PC-3 (cell line): ENCODE results near the gene PCGF2. TPM values are rescaled to one million over a fixed set of nuclear protein-coding genes. Genes with fewer than 3 reads are reported as not detected.

Experiments used
- ATAC-seq: fragments of 200-7000 bp; cut with Tn5 transposase; 2 replicates; pipeline ENCODE4 v1.9.1; 2020; ENCODE audit warnings: mild to moderate bottlenecking, moderate library complexity
- BruUV-seq: library from RNA; stranded (reverse); fragments of 400-500 nt; replicated peaks from 2 replicates; lab custom pipeline; 2021; lab: Mats Ljungman, UMichigan
- CTCF ChIA-PET: fragments of 300-600 bp; sonication (Branson Sonifier 250); formaldehyde crosslinking; loops from one replicate; lab custom pipeline; 2022; ENCODE audit warnings: antibody characterized with exemption; lab: Charles Lee
- POLR2A ChIA-PET: fragments of 300-600 bp; sonication (Branson Sonifier 250); formaldehyde crosslinking; loops from one replicate; lab custom pipeline; 2022; ENCODE audit warnings: antibody characterized with exemption; ENCODE audit not compliant: unreplicated experiment; lab: Charles Lee
- DNase-seq: peaks from one replicate; pipeline ENCODE4 v3.0.0-alpha.2; 2015
- H2AFZ ChIP-seq: fragments of 300-600 bp; sonication (generic); 2 replicates; pipeline ENCODE4 v1.6.0; 2016; ENCODE audit warnings: antibody characterized with exemption, low read length
- H3F3A ChIP-seq: fragments of 300-600 bp; sonication (generic); one replicate; pipeline ENCODE4 v1.6.0; 2017; ENCODE audit warnings: antibody characterized with exemption, low read length, control low read depth, mild to moderate bottlenecking; ENCODE audit not compliant: unreplicated experiment
- H3K27ac ChIP-seq: fragments of 300-600 bp; sonication (generic); 2 replicates; pipeline ENCODE4 v1.5.1; 2016; ENCODE audit warnings: mild to moderate bottlenecking, low read length
- H3K27me3 ChIP-seq: fragments of 300-600 bp; sonication (generic); 2 replicates; pipeline ENCODE4 v1.6.1; 2016; ENCODE audit warnings: low read length, mixed read lengths
- H3K36me3 ChIP-seq: fragments of 300-600 bp; sonication (generic); 2 replicates; pipeline ENCODE4 v1.6.1; 2016; ENCODE audit warnings: low read depth, mixed run types, low read length, mixed read lengths
- H3K4me1 ChIP-seq: fragments of 300-600 bp; sonication (generic); 2 replicates; pipeline ENCODE4 v1.5.1; 2016; ENCODE audit warnings: low read length; ENCODE audit not compliant: insufficient read depth
- H3K4me2 ChIP-seq: fragments of 300-600 bp; sonication (generic); 2 replicates; pipeline ENCODE4 v1.6.0; 2016; ENCODE audit warnings: low read length
- H3K4me3 ChIP-seq: fragments of 300-600 bp; sonication (generic); 2 replicates; pipeline ENCODE4 v1.5.1; 2016; ENCODE audit warnings: mild to moderate bottlenecking, low read length, mixed read lengths
- H3K79me2 ChIP-seq: fragments of 300-600 bp; sonication (generic); 2 replicates; pipeline ENCODE4 v1.6.1; 2017; ENCODE audit warnings: low read length, mixed read lengths
- H3K9ac ChIP-seq: fragments of 300-600 bp; sonication (generic); 2 replicates; pipeline ENCODE4 v1.6.0; 2016; ENCODE audit warnings: mild to moderate bottlenecking, low read length
- H3K9me2 ChIP-seq: fragments of 300-600 bp; sonication (generic); replicated peaks from 2 replicates; pipeline ENCODE4 v1.6.1; 2016; ENCODE audit warnings: mixed run types, low read length, mixed read lengths
- H3K9me3 ChIP-seq: fragments of 300-600 bp; sonication (generic); 2 replicates; pipeline ENCODE4 v1.6.1; 2016; ENCODE audit warnings: low read length, mixed read lengths
- H4K20me1 ChIP-seq: fragments of 300-600 bp; sonication (generic); 2 replicates; pipeline ENCODE4 v1.6.1; 2016; ENCODE audit warnings: low read length, mixed read lengths
- EZH2 ChIP-seq: fragments of 300-600 bp; sonication (generic); IDR thresholded peaks from one replicate; pipeline ENCODE4 v1.6.1; 2017; ENCODE audit warnings: antibody characterized with exemption, mild to moderate bottlenecking, low read length; ENCODE audit not compliant: unreplicated experiment
- EZH2phosphoT487 ChIP-seq: fragments of 300-600 bp; sonication (generic); IDR thresholded peaks from 2 replicates; pipeline ENCODE4 v1.6.1; 2018; ENCODE audit warnings: mild to moderate bottlenecking, antibody characterized with exemption, low read length, borderline replicate concordance
- intact Hi-C: fragments of 100-400 bp; cut with micrococcal nuclease; formaldehyde crosslinking; loops from 2 replicates; pipeline ENCODE4 v1.9.0; 2023
- total RNA-seq: library from RNA; depleted of rRNA; stranded (reverse); fragments of >200 nt; gene quantifications from 2 replicates; pipeline ENCODE4 v1.2.3, GENCODE V29; 2014
- TF ChIP-seq, protein P1 (sequence below): fragments of 300-600 bp; sonication (generic); conservative IDR thresholded peaks from 2 replicates; pipeline ENCODE4 v1.5.1; 2017; ENCODE audit warnings: antibody characterized with exemption, low read depth, mild to moderate bottlenecking, low read length

PCGF2 gene
- total RNA-seq, 1 experiment from 2014 or later, result 14.1 TPM

DNA sequence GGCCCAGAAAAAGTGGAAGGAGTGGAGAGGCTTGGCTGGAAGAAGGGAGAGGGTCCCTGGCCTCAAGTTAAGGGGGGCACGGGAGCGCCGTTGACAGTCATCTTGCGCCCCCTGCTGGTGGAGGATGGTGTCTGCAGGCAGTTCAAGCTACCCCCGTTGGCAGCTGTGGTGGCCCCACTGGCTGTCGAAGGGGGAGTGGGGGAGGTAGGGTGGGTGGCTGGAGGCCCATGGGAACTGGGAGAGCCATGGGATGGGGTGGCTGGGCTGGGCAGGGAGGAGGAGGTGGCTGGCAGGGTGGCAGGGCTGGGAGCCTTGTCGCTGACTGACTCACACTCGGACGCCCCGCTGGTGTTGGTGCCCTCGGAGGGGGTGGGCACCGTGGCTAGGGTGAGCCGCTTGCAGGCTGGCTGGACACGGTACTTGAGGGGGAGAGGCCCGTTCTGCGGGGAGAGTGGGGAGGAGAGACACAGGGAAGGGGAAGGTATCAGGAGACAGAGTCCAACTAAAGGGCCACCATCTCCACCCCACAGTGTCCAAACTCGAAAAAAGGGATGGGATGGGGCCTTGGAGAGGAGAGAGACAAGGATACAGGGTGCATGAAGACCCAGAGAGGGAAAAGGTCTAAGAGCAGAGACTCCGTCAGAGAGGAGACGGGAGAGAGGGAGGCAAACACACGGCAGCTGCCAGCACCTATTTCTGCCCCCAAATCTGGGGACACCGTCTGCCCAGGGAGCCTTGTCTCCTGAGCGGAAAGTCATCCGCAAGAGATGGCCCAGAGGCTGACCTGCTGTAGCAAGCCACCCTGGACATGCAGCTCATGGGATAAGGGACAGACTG is 12.8 kb downstream of the PCGF2 start:
- Histone ChIP-seq H3K9ac (no peak overlapping the region), H3K27ac (no peak overlapping the region), H3K79me2 (peaks cover 22% of the 10 kb centered on the region), H3K36me3 (no peaks in the 10 kb centered on the region; the same call in 1 of the 2 replicates), H3K27me3 (no peaks in the 10 kb centered on the region), H3K9me3 (no peaks in the 10 kb centered on the region), H3K9me2 (no peaks in the 10 kb centered on the region), H3K4me3 (no peak overlapping the region), H2AFZ (no peak overlapping the region), H3F3A (no peaks in the 10 kb centered on the region), H3K4me1 (peaks cover 14% of the 10 kb centered on the region; the same call in 1 of the 2 replicates), H3K4me2 (no peak overlapping the region), H4K20me1 (0 out of 2 replicates have a peak, but pooled peaks cover 4% of the 10 kb centered on the region)
- intact Hi-C loops, result loop anchor here (2.0 kb wide), 1 partner anchor 59 kb away; no protein-coding TSS in a partner anchor
- peak; percentile 21 for DNase-seq
- TSS peak; percentile 48 for BruUV-seq
- ATAC-seq, result no peak; the same call in 1 of the 2 replicates
- CTCF ChIA-PET, result interaction anchor here (0.6 to 1.0 kb wide), 3 partner anchors 16 to 177 kb away, joined by 3 to 6 read pairs (median 4); no protein-coding TSS in a partner anchor
- POLR2A ChIA-PET, result interaction anchor here (0.7 kb wide), 1 partner anchor 19 kb away, joined by 5 read pairs; no protein-coding TSS in a partner anchor
- no peak for TF ChIP-seq EZH2phosphoT487
- TF ChIP-seq, protein P1, sequence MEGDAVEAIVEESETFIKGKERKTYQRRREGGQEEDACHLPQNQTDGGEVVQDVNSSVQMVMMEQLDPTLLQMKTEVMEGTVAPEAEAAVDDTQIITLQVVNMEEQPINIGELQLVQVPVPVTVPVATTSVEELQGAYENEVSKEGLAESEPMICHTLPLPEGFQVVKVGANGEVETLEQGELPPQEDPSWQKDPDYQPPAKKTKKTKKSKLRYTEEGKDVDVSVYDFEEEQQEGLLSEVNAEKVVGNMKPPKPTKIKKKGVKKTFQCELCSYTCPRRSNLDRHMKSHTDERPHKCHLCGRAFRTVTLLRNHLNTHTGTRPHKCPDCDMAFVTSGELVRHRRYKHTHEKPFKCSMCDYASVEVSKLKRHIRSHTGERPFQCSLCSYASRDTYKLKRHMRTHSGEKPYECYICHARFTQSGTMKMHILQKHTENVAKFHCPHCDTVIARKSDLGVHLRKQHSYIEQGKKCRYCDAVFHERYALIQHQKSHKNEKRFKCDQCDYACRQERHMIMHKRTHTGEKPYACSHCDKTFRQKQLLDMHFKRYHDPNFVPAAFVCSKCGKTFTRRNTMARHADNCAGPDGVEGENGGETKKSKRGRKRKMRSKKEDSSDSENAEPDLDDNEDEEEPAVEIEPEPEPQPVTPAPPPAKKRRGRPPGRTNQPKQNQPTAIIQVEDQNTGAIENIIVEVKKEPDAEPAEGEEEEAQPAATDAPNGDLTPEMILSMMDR, result peak; percentile 78

DNA sequence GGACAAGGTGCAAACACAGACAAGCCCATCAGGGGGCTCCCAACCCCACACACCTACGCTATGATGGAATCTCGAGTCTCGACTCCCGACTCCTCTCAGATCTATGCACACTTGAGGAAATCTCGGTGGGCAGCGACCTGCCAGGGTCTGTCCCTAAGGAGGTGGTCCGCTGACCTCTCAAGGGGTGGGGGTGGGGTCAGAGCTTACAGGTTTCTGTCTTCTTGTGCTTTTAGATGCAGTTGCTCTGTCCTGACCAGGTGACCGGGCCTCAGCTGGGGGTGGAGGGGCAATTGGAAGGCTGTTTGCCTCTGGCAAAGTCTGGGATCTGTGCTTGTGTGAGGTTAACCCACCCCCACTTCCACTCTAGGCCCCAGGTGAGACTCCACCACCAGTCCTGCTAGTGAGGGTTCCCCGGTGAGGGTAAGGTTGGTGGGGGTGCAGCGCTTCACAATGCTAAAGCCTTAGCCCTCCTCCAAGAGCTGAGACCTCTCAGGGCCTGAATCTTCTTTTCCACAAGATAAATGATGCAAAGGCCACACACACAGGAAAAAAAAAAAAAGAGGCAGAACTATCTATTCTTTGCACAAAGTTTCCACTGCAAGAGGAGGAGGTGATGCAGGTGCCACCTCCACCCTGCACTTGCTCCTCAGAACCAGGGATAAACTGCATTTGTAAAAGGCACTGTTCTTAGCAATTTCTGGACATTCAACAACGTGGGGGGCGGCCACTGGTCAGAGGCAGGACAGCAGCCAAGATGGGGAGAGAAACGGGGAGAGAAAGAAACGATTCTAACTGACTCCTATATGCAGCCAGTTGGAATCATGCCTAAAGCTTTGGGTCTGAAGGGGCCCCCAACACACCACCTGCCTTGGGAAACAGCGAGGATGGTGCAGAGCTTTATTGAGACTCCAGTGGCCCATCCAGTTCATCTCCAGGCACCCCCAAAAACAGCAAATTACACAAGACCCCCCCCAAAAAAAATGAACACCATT is 13.9 kb downstream of the PCGF2 start:
- no peak overlapping the region for H2AFZ ChIP-seq
- H3K4me2 ChIP-seq, result no peak overlapping the region
- no TSS peak for BruUV-seq
- no peaks in the 10 kb centered on the region for H3K9me2 ChIP-seq
- H3K4me3 ChIP-seq, result no peak overlapping the region
- TF ChIP-seq, protein P1, result 0 out of 2 replicates have a peak, but pooled peaks have one; percentile 30
- TF ChIP-seq EZH2, result no peak
- H3F3A ChIP-seq, result no peaks in the 10 kb centered on the region
- H3K27ac ChIP-seq, result no peak overlapping the region
- POLR2A ChIA-PET, result no interaction called here
- peak; percentile 12 for DNase-seq
- no peak for ATAC-seq
- H3K36me3 ChIP-seq, result no peaks in the 10 kb centered on the region; the same call in 1 of the 2 replicates
- intact Hi-C loops, result loop anchor here (2.0 kb wide), 1 partner anchor 57 kb away; no protein-coding TSS in a partner anchor
- H3K9me3 ChIP-seq, result no peaks in the 10 kb centered on the region
- H3K9ac ChIP-seq, result no peak overlapping the region
- H4K20me1 ChIP-seq, result 0 out of 2 replicates have a peak, but pooled peaks cover 4% of the 10 kb centered on the region
- no peaks in the 10 kb centered on the region for H3K27me3 ChIP-seq
- peaks cover 23% of the 10 kb centered on the region for H3K79me2 ChIP-seq
- CTCF ChIA-PET, result interaction anchor here (0.8 to 1.0 kb wide), 2 partner anchors 17 to 176 kb away, joined by 4 to 6 read pairs; no protein-coding TSS in a partner anchor
- peaks cover 18% of the 10 kb centered on the region for H3K4me1 ChIP-seq
